K562 (cell line): ENCODE measurements around the gene LRRC4B. TPM values are rescaled to one million over a fixed set of nuclear protein-coding genes. Genes with fewer than 3 reads are reported as not detected.

ENCODE experiments used
- ATAC-seq: fragments of 200-7000 bp; cut with Tn5 transposase; 3 replicates; pipeline ENCODE4 v1.9.1; 2020; ENCODE audit warnings: moderate library complexity
- BruUV-seq: library from RNA; stranded (reverse); fragments of 400-500 nt; replicated peaks from 2 replicates; lab custom pipeline; 2021; lab: Mats Ljungman, UMichigan
- CTCF ChIA-PET: fragments of 300-600 bp; formaldehyde crosslinking; extraction: SDS; loops from one replicate; lab custom pipeline; 2021; ENCODE audit warnings: low intra/inter-chr PET ratio; lab: Yijun Ruan, JAX
- POLR2A ChIA-PET: fragments of 300-600, 350-650 bp; sonication (Branson Sonifier 250); formaldehyde crosslinking; extraction: SDS; loops from one replicate; lab custom pipeline; 2021; ENCODE audit warnings: antibody characterized with exemption, inconsistent platforms; lab: Yijun Ruan, JAX
- DNase-seq, 4 experiments: peaks; one replicate each; pipeline versions ENCODE4 v3.0.0 to v3.0.0-alpha.2; 2011 to 2018; ENCODE audit warnings: low spot score in 3 of 4, mixed read lengths in 3 of 4; ENCODE audit errors: extremely low read depth in 1 of 4
- FAIRE-seq: peaks from 2 replicates; lab custom pipeline; 2011; peaks lifted over from hg19 to GRCh38; lab: Jason Lieb, UNC
- H2AFZ ChIP-seq: 2 replicates; pipeline ENCODE4 v1.6.0; 2011; ENCODE audit warnings: low read depth, low read length, control low read depth, inconsistent platforms
- H3K27ac ChIP-seq: fragments of 200-600 bp; 3 replicates; pipeline ENCODE4 v1.8.0; 2011; ENCODE audit warnings: low read depth, mild to moderate bottlenecking, control low read depth, inconsistent platforms, low read length, moderate library complexity, mixed read lengths; ENCODE audit errors: extremely low read depth
- H3K27me3 ChIP-seq, 2 experiments: fragments of 300-600 bp in 1 of 2; 2 replicates in 1 of 2; 3 replicates in 1 of 2; pipeline versions ENCODE4 v1.6.0 to v1.8.0; 2011; ENCODE audit warnings: inconsistent platforms in 2 of 2, low read length in 2 of 2, mild to moderate bottlenecking in 1 of 2, mixed read lengths in 1 of 2, moderate library complexity in 1 of 2; ENCODE audit not compliant: control insufficient read depth in 2 of 2, insufficient read depth in 2 of 2
- H3K36me3 ChIP-seq: fragments of 300-600 bp; 3 replicates; pipeline ENCODE4 v1.8.0; 2011; ENCODE audit warnings: mild to moderate bottlenecking, low read length, inconsistent platforms; ENCODE audit not compliant: control insufficient read depth, insufficient read depth
- H3K4me1 ChIP-seq, 2 experiments: fragments of 200-600 bp in 1 of 2; replicated peaks in 1 of 2; 2 replicates in 1 of 2; 3 replicates in 1 of 2; pipeline versions ENCODE4 v1.5.1 to v1.8.0; 2011; ENCODE audit warnings: inconsistent platforms in 2 of 2, low read length in 2 of 2, mild to moderate bottlenecking in 1 of 2, mixed read lengths in 1 of 2, moderate library complexity in 1 of 2; ENCODE audit not compliant: control insufficient read depth in 2 of 2, insufficient read depth in 2 of 2
- H3K4me2 ChIP-seq: 2 replicates; pipeline ENCODE4 v1.6.1; 2011; ENCODE audit warnings: low read length, control low read depth, inconsistent platforms, mixed read lengths; ENCODE audit not compliant: insufficient read depth
- H3K4me3 ChIP-seq: fragments of 200-600 bp; sonication (generic), shearing (Covaris generic); 2 replicates; pipeline ENCODE4 v1.5.1; 2016; ENCODE audit warnings: control low read depth, inconsistent platforms
- H3K79me2 ChIP-seq: fragments of 200-600 bp; 3 replicates; pipeline ENCODE4 v1.8.0; 2011; ENCODE audit warnings: low read length, inconsistent platforms; ENCODE audit not compliant: control insufficient read depth, insufficient read depth
- H3K9ac ChIP-seq, 2 experiments: 2 replicates each; pipeline versions ENCODE4 v1.6.0 to v1.6.1; 2011; ENCODE audit warnings: low read depth in 2 of 2, low read length in 2 of 2, control low read depth in 1 of 2, inconsistent platforms in 1 of 2, mild to moderate bottlenecking in 1 of 2, mixed read lengths in 1 of 2; ENCODE audit not compliant: insufficient read depth in 1 of 2
- H3K9me1 ChIP-seq: one replicate; pipeline ENCODE4 v1.6.0; 2011; ENCODE audit warnings: inconsistent platforms, mild to moderate bottlenecking, low read length, moderate library complexity; ENCODE audit not compliant: control insufficient read depth, insufficient read depth
- H3K9me3 ChIP-seq: replicated peaks from 2 replicates; pipeline ENCODE4 v1.5.1; 2011; ENCODE audit warnings: low read depth, low read length, inconsistent platforms; ENCODE audit not compliant: control insufficient read depth, insufficient read depth
- H4K20me1 ChIP-seq: replicated peaks from 2 replicates; pipeline ENCODE4 v1.6.1; 2011; ENCODE audit warnings: low read length, inconsistent platforms, mixed read lengths; ENCODE audit not compliant: control insufficient read depth, insufficient read depth
- KDM1A ChIP-seq, 2 experiments: fragments of 450-650 bp; IDR thresholded peaks; 2 replicates each; pipeline ENCODE4 v1.6.1; 2016; ENCODE audit warnings: mild to moderate bottlenecking in 2 of 2
- PCBP2 ChIP-seq: fragments of 200-400 bp; formaldehyde crosslinking; IDR thresholded peaks from 2 replicates; pipeline ENCODE4 v1.6.1; 2018; ENCODE audit warnings: low read length, low read depth, mild to moderate bottlenecking, moderate library complexity; ENCODE audit not compliant: poor library complexity, severe bottlenecking
- POLR3G ChIP-seq: IDR thresholded peaks from 2 replicates; pipeline ENCODE4 v1.6.1; 2011; ENCODE audit not compliant: insufficient read length, insufficient replicate concordance; ENCODE audit errors: extremely low read depth
- SAP30 ChIP-seq: fragments of 200-600 bp; sonication (generic); IDR thresholded peaks from 2 replicates; pipeline ENCODE4 v1.6.1; 2012; ENCODE audit warnings: borderline replicate concordance, low read depth, mild to moderate bottlenecking, moderate library complexity, low read length, control low read depth, inconsistent platforms; ENCODE audit not compliant: insufficient read depth, poor library complexity, severe bottlenecking
- STAG1 ChIP-seq: sonication (generic); formaldehyde crosslinking; IDR thresholded peaks from 2 replicates; pipeline ENCODE4 v1.5.0; 2020; ENCODE audit warnings: missing genetic modification reagents, borderline replicate concordance
- ZNF263 ChIP-seq: sonication (generic); formaldehyde crosslinking; IDR thresholded peaks from 2 replicates; pipeline ENCODE4 v1.8.0; 2022; ENCODE audit warnings: mild to moderate bottlenecking, missing genetic modification reagents, borderline replicate concordance
- ZNF512 ChIP-seq: IDR thresholded peaks from 2 replicates; pipeline ENCODE4 v1.6.1; 2016; ENCODE audit warnings: missing genetic modification characterization, missing compliant biosample characterization
- ZNF76 ChIP-seq: fragments of 250-450 bp; sonication (Bioruptor Pico); IDR thresholded peaks from 2 replicates; pipeline ENCODE4 v1.4.0; 2020; ENCODE audit warnings: mild to moderate bottlenecking, moderate library complexity, borderline replicate concordance
- WGBS: fragments of 100-300 bp; shearing (Covaris generic); methylation state at CpG from one replicate; pipeline ENCODE4 v1.1.6; 2016; ENCODE audit warnings: low coverage, mixed read lengths; ENCODE audit not compliant: insufficient coverage; ENCODE audit errors: missing lambda C conversion rate; 5-methylcytosine and 5-hydroxymethylcytosine counted together
- in situ Hi-C: fragments of 300-500 bp; cut with MboI; formaldehyde crosslinking; loops from 4 replicates; pipeline ENCODE4 v1.15.0; 2018; ENCODE audit warnings: inconsistent platforms, mixed read lengths
- intact Hi-C: fragments of 100-400 bp; cut with micrococcal nuclease; formaldehyde crosslinking; loops from 2 replicates; pipeline ENCODE4 v1.14.2; 2022
- polyA plus RNA-seq, 8 experiments: library from polyadenylated mRNA; depleted of rRNA in 4 of 8; stranded (reverse) in 5 of 8; unstranded in 3 of 8; fragments of >200 nt; fragmentation: Nextera tagmentation in 2 of 8; fragmentation: Illumina TruSeq in 1 of 8; extraction: Ambion mirVana in 2 of 8; extraction: Trizol in 1 of 8; gene quantifications; 2 replicates each; pipeline versions ENCODE4 v1.2.1 to v1.2.3, GENCODE V29; 2011 to 2014; ENCODE audit warnings: inconsistent platforms in 1 of 8, missing spikeins in 1 of 8
- total RNA-seq, 7 experiments: library from RNA; depleted of rRNA in 6 of 7; stranded (reverse); fragments of >200 nt in 6 of 7; fragmentation: Illumina TruSeq in 2 of 7; extraction: Trizol in 2 of 7; gene quantifications; 2 replicates each; pipeline versions ENCODE4 v1.2.1 to v1.2.3, GENCODE V29; 2011 to 2021; ENCODE audit warnings: low replicate concordance in 1 of 7

The LRRC4B gene
- total and polyA plus RNA-seq, 9 of the 15 experiments (the other 6 are each of a cell fraction or from before 2014, with no cell fraction given) = 0.18 to 9.6 (median 2.9) TPM; not detected in 2

DNA sequence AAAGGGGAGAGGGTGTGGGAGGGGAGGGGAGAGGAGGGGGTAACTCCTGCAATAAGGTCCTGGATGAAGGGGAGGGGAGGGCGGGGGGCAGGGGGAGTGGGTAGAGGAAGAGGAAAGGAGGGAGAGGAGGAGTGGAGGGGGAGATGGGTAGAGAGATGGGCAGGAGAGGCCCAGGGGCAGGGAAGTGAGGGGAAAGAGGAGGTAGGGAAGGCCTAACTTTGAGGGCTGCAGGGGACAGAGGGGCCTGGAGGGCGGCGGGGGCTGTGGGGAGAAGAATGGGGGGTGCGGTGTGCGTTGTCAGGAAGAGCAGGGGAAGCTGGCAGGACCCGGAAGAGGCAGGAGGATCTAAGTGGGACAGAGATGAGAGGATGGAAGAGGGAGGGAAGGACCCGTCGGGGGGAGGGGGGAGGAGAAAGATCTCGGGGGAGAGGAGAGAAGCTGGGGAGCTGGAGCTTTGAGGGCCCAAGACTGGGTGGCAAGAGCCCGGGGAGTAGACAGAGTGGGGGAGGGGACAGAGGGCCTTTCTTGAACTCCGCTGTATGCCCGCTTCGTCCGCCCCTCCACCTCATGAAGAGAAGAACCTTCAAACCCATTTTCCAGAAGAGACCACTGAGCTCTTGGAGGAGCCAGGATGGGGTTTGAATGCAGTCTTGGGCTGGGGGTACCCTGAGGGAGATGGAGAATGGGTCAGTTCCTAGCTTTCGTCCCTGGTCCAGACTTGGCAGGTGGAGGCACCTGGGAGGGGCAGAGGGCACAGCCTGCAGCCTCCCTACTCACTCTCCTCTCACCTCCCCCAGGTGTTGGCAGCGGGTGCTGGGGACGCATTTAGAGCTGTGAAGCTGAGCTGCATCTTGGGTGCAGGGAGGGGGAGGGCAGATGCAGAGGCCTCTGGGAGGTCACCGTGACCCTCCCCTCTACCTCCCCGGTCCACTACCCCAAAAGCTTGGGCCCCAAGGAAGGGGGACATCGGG, 778 bp upstream of the LRRC4B start:
- ChIA-PET POLR2A (interaction anchor here (0.6 to 1.0 kb wide), 3 partner anchors 236 to 532 kb away, joined by 3 read pairs; no protein-coding TSS in a partner anchor), CTCF (no interaction called here)
- Histone ChIP-seq H3K4me3 (no peak overlapping the region), H3K9ac (no peak overlapping the region), H3K27me3 (peaks cover 0 to 17% of the 10 kb centered on the region in 2 experiments; a peak in 2 of 5 replicates), H3K27ac (no peak overlapping the region), H3K4me2 (no peak overlapping the region), H3K36me3 (no peaks in the 10 kb centered on the region), H3K9me1 (no peaks in the 10 kb centered on the region), H3K4me1 (peaks cover 12 to 33% of the 10 kb centered on the region in 2 experiments), H3K79me2 (no peaks in the 10 kb centered on the region), H2AFZ (no peak overlapping the region), H3K9me3 (no peaks in the 10 kb centered on the region), H4K20me1 (no peaks in the 10 kb centered on the region)
- DNase-seq (no peak), ATAC-seq (no peak), FAIRE-seq (no peak)
- intact Hi-C loops (no loop called here), in situ Hi-C loops (no loop called here)
- no TSS peak for BruUV-seq
- TF ChIP-seq POLR3G = no peak
- no peak for TF ChIP-seq PCBP2
- TF ChIP-seq SAP30 = no peak
- TF ChIP-seq ZNF263 (CRISPR knock-in tag) = 0 out of 2 replicates have a peak, but pooled peaks have one; percentile 31
- no peak for TF ChIP-seq STAG1 (CRISPR knock-in tag)
- peak; percentile 62 for TF ChIP-seq ZNF512 (tag)
- TF ChIP-seq ZNF76 (CRISPR knock-in tag) = no peak
- TF ChIP-seq KDM1A (IDR thresholded peaks at IDR 0.05) = peak in 1 of 2 experiments; percentile 49; a peak in 1 of 4 replicates
- 28% methylated on average over 4 of the region's 20 CpGs for WGBS
